ENCODE data around the gene CPZ. TPM values are rescaled to one million over a fixed set of nuclear protein-coding genes. Genes with fewer than 3 reads are reported as not detected.

Gene CPZ
- polyA plus RNA-seq, 1 donor (not counting 4 experiments of a cell fraction or from before 2014, with no cell fraction given): not detected

DNA sequence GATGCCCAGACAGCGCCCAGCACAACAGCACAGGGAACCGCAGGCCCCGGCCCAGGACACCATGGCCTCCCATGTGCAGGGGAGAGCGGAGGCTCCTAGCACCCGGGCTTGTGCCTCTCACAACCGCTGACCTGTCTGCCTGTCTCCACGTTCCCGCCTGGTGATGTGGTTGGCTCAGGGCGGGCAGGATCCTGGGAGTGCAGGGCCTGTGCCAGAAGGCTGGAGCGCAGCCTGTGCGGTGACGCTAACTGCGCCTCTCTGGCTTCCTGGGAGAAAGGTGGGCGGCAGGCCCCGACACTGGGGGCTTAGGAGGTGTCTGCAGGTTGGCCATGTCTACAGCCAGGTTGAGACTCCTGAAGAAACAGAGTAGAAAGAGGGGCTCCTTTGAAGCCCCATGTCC, 48.7 kb downstream of the CPZ start:
- H2AFZ ChIP-seq (ENCODE audit: control insufficient read depth, low read length): no peak overlapping the region
- FAIRE-seq: no peak
- TF ChIP-seq EZH2 (IDR thresholded peaks at IDR 0.05; ENCODE audit: low read length): no peak
- TF ChIP-seq, protein P1, sequence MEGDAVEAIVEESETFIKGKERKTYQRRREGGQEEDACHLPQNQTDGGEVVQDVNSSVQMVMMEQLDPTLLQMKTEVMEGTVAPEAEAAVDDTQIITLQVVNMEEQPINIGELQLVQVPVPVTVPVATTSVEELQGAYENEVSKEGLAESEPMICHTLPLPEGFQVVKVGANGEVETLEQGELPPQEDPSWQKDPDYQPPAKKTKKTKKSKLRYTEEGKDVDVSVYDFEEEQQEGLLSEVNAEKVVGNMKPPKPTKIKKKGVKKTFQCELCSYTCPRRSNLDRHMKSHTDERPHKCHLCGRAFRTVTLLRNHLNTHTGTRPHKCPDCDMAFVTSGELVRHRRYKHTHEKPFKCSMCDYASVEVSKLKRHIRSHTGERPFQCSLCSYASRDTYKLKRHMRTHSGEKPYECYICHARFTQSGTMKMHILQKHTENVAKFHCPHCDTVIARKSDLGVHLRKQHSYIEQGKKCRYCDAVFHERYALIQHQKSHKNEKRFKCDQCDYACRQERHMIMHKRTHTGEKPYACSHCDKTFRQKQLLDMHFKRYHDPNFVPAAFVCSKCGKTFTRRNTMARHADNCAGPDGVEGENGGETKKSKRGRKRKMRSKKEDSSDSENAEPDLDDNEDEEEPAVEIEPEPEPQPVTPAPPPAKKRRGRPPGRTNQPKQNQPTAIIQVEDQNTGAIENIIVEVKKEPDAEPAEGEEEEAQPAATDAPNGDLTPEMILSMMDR (optimal IDR thresholded peaks at IDR 0.05 in 1 of 3, IDR thresholded peaks at IDR 0.05 in 1 of 3, conservative IDR thresholded peaks at IDR 0.05 in 1 of 3; ENCODE audit: extremely low read depth in 1 of 3, insufficient read depth in 2 of 3, low read length in 3 of 3): no peak
- H3K27ac ChIP-seq (ENCODE audit: control insufficient read depth, insufficient read depth, low read length): no peak overlapping the region
- no peaks in the 10 kb centered on the region for H3K36me3 ChIP-seq (ENCODE audit: control insufficient read depth in 2 of 2, extremely low read depth in 1 of 2, insufficient read depth in 2 of 2, low read length in 2 of 2)
- no peaks in the 10 kb centered on the region for H3K9me1 ChIP-seq (ENCODE audit: control insufficient read depth, extremely low read depth, insufficient read depth, low read length)
- no peak overlapping the region for H3K4me2 ChIP-seq (ENCODE audit: control insufficient read depth, extremely low read depth, insufficient read depth, low read depth, low read length)
- DNase-seq (ENCODE audit: low read depth, low spot score): no peak
- H3K27me3 ChIP-seq (ENCODE audit: control insufficient read depth, extremely low read depth, insufficient read depth, low read length): no peaks in the 10 kb centered on the region
- H3K79me2 ChIP-seq (ENCODE audit: control insufficient read depth, insufficient read depth, low read length): no peaks in the 10 kb centered on the region
- no peaks in the 10 kb centered on the region for H4K20me1 ChIP-seq (ENCODE audit: control insufficient read depth, extremely low read depth, insufficient read depth, low read length)
- no peak overlapping the region for H3K4me3 ChIP-seq (ENCODE audit: control insufficient read depth in 2 of 3, extremely low read depth in 1 of 3, insufficient read depth in 2 of 3, low read depth in 1 of 3, low read length in 3 of 3)
- H3K9ac ChIP-seq (ENCODE audit: control insufficient read depth, extremely low read depth, insufficient read depth, low read length): no peak overlapping the region
- H3K9me3 ChIP-seq (ENCODE audit: control insufficient read depth, low read depth, low read length): peaks cover 3% of the 10 kb centered on the region
- no peaks in the 10 kb centered on the region for H3K4me1 ChIP-seq (ENCODE audit: control insufficient read depth, extremely low read depth, insufficient read depth, low read length)
- dilution Hi-C loops (cut with MboI; ENCODE audit: extremely low pct_ligation_motif_present, low sequenced_read_pairs): no loop called here

DNA sequence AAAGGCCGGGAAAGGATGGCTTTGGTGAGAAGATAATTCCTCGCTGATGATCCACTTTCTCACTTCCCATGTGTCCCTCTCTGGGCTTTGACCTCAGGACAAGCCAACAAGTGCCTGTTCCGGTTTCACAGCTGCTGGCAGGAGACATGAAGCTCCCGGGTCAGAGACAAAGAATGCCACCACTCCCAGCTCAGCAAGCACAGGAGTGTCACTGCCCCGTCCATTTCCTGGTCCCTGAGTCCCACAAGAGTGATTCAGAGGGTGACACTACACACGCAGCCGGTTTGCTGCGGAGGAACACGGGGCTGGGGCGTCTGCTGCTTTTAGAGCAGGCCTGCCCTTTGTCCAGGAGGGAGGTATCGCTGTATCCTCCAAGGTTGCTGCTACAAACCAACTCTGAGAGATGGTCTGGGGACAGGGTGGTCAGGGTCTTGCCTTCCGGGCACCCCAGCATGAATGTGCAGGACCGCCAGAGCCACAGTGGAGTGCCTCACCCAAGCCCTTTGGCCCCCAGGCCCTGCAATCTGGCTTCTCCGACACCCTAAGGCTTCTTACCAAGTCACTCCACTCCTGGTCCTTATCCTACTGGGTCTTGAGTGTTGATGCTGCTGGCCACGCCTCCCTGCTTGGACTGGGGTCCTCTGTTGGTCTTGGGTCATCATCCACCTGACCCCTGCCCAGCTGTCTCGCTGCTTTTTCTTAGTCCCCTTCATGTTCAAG, 49.5 kb downstream of the CPZ start:
- Histone ChIP-seq H3K9me3 (ENCODE audit: control insufficient read depth, low read depth, low read length) (peaks cover 3% of the 10 kb centered on the region), H3K27ac (ENCODE audit: control insufficient read depth, insufficient read depth, low read length) (no peak overlapping the region), H4K20me1 (ENCODE audit: control insufficient read depth, extremely low read depth, insufficient read depth, low read length) (no peaks in the 10 kb centered on the region), H3K79me2 (ENCODE audit: control insufficient read depth, insufficient read depth, low read length) (no peaks in the 10 kb centered on the region), H3K4me3 (ENCODE audit: control insufficient read depth in 2 of 3, extremely low read depth in 1 of 3, insufficient read depth in 2 of 3, low read depth in 1 of 3, low read length in 3 of 3) (no peak overlapping the region), H2AFZ (ENCODE audit: control insufficient read depth, low read length) (no peak overlapping the region), H3K9me1 (ENCODE audit: control insufficient read depth, extremely low read depth, insufficient read depth, low read length) (no peaks in the 10 kb centered on the region), H3K4me2 (ENCODE audit: control insufficient read depth, extremely low read depth, insufficient read depth, low read depth, low read length) (no peak overlapping the region), H3K9ac (ENCODE audit: control insufficient read depth, extremely low read depth, insufficient read depth, low read length) (no peak overlapping the region), H3K4me1 (ENCODE audit: control insufficient read depth, extremely low read depth, insufficient read depth, low read length) (no peaks in the 10 kb centered on the region), H3K27me3 (ENCODE audit: control insufficient read depth, extremely low read depth, insufficient read depth, low read length) (no peaks in the 10 kb centered on the region), H3K36me3 (ENCODE audit: control insufficient read depth in 2 of 2, extremely low read depth in 1 of 2, insufficient read depth in 2 of 2, low read length in 2 of 2) (no peaks in the 10 kb centered on the region)
- dilution Hi-C loops (cut with MboI; ENCODE audit: extremely low pct_ligation_motif_present, low sequenced_read_pairs): no loop called here
- FAIRE-seq (no peak), DNase-seq (ENCODE audit: low read depth, low spot score) (no peak)
- TF ChIP-seq, protein P1 (optimal IDR thresholded peaks at IDR 0.05 in 1 of 3, IDR thresholded peaks at IDR 0.05 in 1 of 3, conservative IDR thresholded peaks at IDR 0.05 in 1 of 3; ENCODE audit: extremely low read depth in 1 of 3, insufficient read depth in 2 of 3, low read length in 3 of 3): no peak
